IgD-negative memory B cell (primary cell): Measurements from ENCODE around the gene ZNF407. TPM values are rescaled to one million over a fixed set of nuclear protein-coding genes. Genes with fewer than 3 reads are reported as not detected.
A peak's percentile ranks its signal among the peaks of the same experiment; 100 is the strongest.

Source experiments
- H3K27ac Mint-ChIP-seq, 3 donors: one replicate each; pipeline ENCODE4 v1.8.0; 2020 to 2022; ENCODE audit warnings: mild to moderate bottlenecking in 3 of 3, mixed read lengths in 3 of 3, moderate library complexity in 1 of 3
- H3K27me3 Mint-ChIP-seq: one replicate; pipeline ENCODE4 v1.8.0; 2021; ENCODE audit warnings: mixed read lengths
- H3K36me3 Mint-ChIP-seq: one replicate; pipeline ENCODE4 v1.8.0; 2020; ENCODE audit warnings: mild to moderate bottlenecking, mixed read lengths
- H3K4me1 Mint-ChIP-seq, 3 donors: one replicate each; pipeline ENCODE4 v1.8.0; 2020 to 2022; ENCODE audit warnings: mixed read lengths in 3 of 3, mild to moderate bottlenecking in 1 of 3
- H3K4me3 Mint-ChIP-seq, 4 donors: one replicate each; pipeline ENCODE4 v1.8.0; 2020 to 2022; ENCODE audit warnings: mild to moderate bottlenecking in 4 of 4, mixed read lengths in 4 of 4, moderate library complexity in 3 of 4
- H3K9me3 Mint-ChIP-seq, 3 donors: one replicate each; pipeline ENCODE4 v1.8.0; 2020 to 2021; ENCODE audit warnings: mixed read lengths in 3 of 3, mild to moderate bottlenecking in 1 of 3
- polyA plus RNA-seq: library from polyadenylated mRNA; unstranded; fragments of 300-500 nt; fragmentation: Illumina TruSeq; gene quantifications from one replicate; pipeline ENCODE4 v1.2.3, GENCODE V29; 2021

Gene ZNF407
- polyA plus RNA-seq, 1 donor from 2014 or later: 3.8 TPM

- Mint-ChIP-seq H3K27me3 (no peaks in the 10 kb centered on the region), H3K4me3 (peak overlapping the region in 2 of 4 donors; percentile 59 to 80), H3K4me1 (peaks cover 9 to 16% (median 12%) of the 10 kb centered on the region in 3 donors), H3K27ac (peak overlapping the region in 1 of 3 donors; percentile 78), H3K9me3 (no peaks in the 10 kb centered on the region), H3K36me3 (peaks cover 3% of the 10 kb centered on the region)
These were observed 344.7 kb downstream of the ZNF407 start for GRCh38 chr18:74942319-74942910.

GRCh38 chr18:74944676-74945075 lies 347.0 kb downstream of the ZNF407 start:
- Mint-ChIP-seq H3K4me3 (no peak overlapping the region), H3K4me1 (peaks cover 9 to 16% (median 12%) of the 10 kb centered on the region in 3 donors), H3K36me3 (peaks cover 5% of the 10 kb centered on the region), H3K27me3 (no peaks in the 10 kb centered on the region), H3K27ac (no peak overlapping the region), H3K9me3 (no peaks in the 10 kb centered on the region)

GRCh38 chr18:74945774-74946545 lies 348.3 kb downstream of the ZNF407 start:
- no peak overlapping the region for H3K27ac Mint-ChIP-seq
- peaks cover 9 to 25% (median 17%) of the 10 kb centered on the region in 3 donors for H3K4me1 Mint-ChIP-seq
- no peaks in the 10 kb centered on the region for H3K27me3 Mint-ChIP-seq
- H3K9me3 Mint-ChIP-seq: no peaks in the 10 kb centered on the region
- H3K36me3 Mint-ChIP-seq: peaks cover 5% of the 10 kb centered on the region
- no peak overlapping the region for H3K4me3 Mint-ChIP-seq

GRCh38 chr18:74946646-74947375 lies 349.1 kb downstream of the ZNF407 start:
- Mint-ChIP-seq H3K27ac (no peak overlapping the region), H3K27me3 (no peaks in the 10 kb centered on the region), H3K4me3 (no peak overlapping the region)

GRCh38 chr18:74947417-74947816 lies 349.7 kb downstream of the ZNF407 start:
- no peak overlapping the region for H3K4me3 Mint-ChIP-seq
- no peaks in the 10 kb centered on the region for H3K27me3 Mint-ChIP-seq
- no peaks in the 10 kb centered on the region for H3K9me3 Mint-ChIP-seq
- H3K36me3 Mint-ChIP-seq: peaks cover 11% of the 10 kb centered on the region
- H3K4me1 Mint-ChIP-seq: peaks cover 8 to 18% (median 12%) of the 10 kb centered on the region in 3 donors
- H3K27ac Mint-ChIP-seq: no peak overlapping the region

More at GRCh38 chr18:74946646-74947375, 349.1 kb downstream of the ZNF407 start:
- peaks cover 5% of the 10 kb centered on the region for H3K36me3 Mint-ChIP-seq
- peaks cover 12 to 24% (median 18%) of the 10 kb centered on the region in 3 donors for H3K4me1 Mint-ChIP-seq
- no peaks in the 10 kb centered on the region for H3K9me3 Mint-ChIP-seq

GRCh38 chr18:74947875-74948274 lies 350.2 kb downstream of the ZNF407 start:
- no peaks in the 10 kb centered on the region for H3K9me3 Mint-ChIP-seq
- H3K27me3 Mint-ChIP-seq: no peaks in the 10 kb centered on the region
- no peak overlapping the region for H3K27ac Mint-ChIP-seq
- H3K36me3 Mint-ChIP-seq: peaks cover 14% of the 10 kb centered on the region
- no peak overlapping the region for H3K4me3 Mint-ChIP-seq
- peaks cover 5 to 16% (median 9%) of the 10 kb centered on the region in 3 donors for H3K4me1 Mint-ChIP-seq

GRCh38 chr18:74949611-74950010 lies 351.9 kb downstream of the ZNF407 start:
- Mint-ChIP-seq H3K27ac (peak overlapping the region in 1 of 3 donors; percentile 27), H3K36me3 (peaks cover 15% of the 10 kb centered on the region), H3K9me3 (no peaks in the 10 kb centered on the region), H3K4me3 (no peak overlapping the region), H3K4me1 (peaks cover 3 to 14% (median 9%) of the 10 kb centered on the region in 3 donors), H3K27me3 (no peaks in the 10 kb centered on the region)

- H3K27ac Mint-ChIP-seq: no peak overlapping the region
- H3K4me3 Mint-ChIP-seq: no peak overlapping the region
These were observed 352.8 kb downstream of the ZNF407 start for GRCh38 chr18:74950479-74950878.

GRCh38 chr18:74951165-74951760 lies 353.6 kb downstream of the ZNF407 start:
- Mint-ChIP-seq H3K27me3 (no peaks in the 10 kb centered on the region), H3K27ac (no peak overlapping the region), H3K4me1 (peaks cover 3 to 14% (median 9%) of the 10 kb centered on the region in 3 donors), H3K4me3 (no peak overlapping the region), H3K9me3 (no peaks in the 10 kb centered on the region), H3K36me3 (peaks cover 13% of the 10 kb centered on the region)

More at GRCh38 chr18:74950479-74950878, 352.8 kb downstream of the ZNF407 start:
- Mint-ChIP-seq H3K9me3 (no peaks in the 10 kb centered on the region), H3K4me1 (peaks cover 3 to 14% (median 9%) of the 10 kb centered on the region in 3 donors), H3K36me3 (peaks cover 13% of the 10 kb centered on the region), H3K27me3 (no peaks in the 10 kb centered on the region)

GRCh38 chr18:74957588-74958224 lies 360.0 kb downstream of the ZNF407 start:
- Mint-ChIP-seq H3K9me3 (no peaks in the 10 kb centered on the region), H3K27ac (no peak overlapping the region), H3K4me3 (no peak overlapping the region), H3K36me3 (peaks cover 8% of the 10 kb centered on the region), H3K27me3 (no peaks in the 10 kb centered on the region), H3K4me1 (peaks cover 0 to 2% (median 0%) of the 10 kb centered on the region in 3 donors)

- peaks cover 5% of the 10 kb centered on the region for H3K36me3 Mint-ChIP-seq
- no peaks in the 10 kb centered on the region for H3K27me3 Mint-ChIP-seq
- H3K4me1 Mint-ChIP-seq: peaks cover 0 to 2% (median 0%) of the 10 kb centered on the region in 3 donors
- H3K9me3 Mint-ChIP-seq: no peaks in the 10 kb centered on the region
- H3K4me3 Mint-ChIP-seq: no peak overlapping the region
- H3K27ac Mint-ChIP-seq: no peak overlapping the region
These were observed 361.5 kb downstream of the ZNF407 start for GRCh38 chr18:74959216-74959615.

- Mint-ChIP-seq H3K4me1 (peaks cover 0 to 2% (median 2%) of the 10 kb centered on the region in 3 donors), H3K4me3 (no peak overlapping the region), H3K27me3 (no peaks in the 10 kb centered on the region), H3K9me3 (peaks cover 0 to 15% (median 0%) of the 10 kb centered on the region in 3 donors), H3K36me3 (peaks cover 17% of the 10 kb centered on the region), H3K27ac (peak overlapping the region in 1 of 3 donors; percentile 20)
These were observed 363.9 kb downstream of the ZNF407 start for GRCh38 chr18:74961596-74961995.

- no peak overlapping the region for H3K4me3 Mint-ChIP-seq
- peaks cover 18% of the 10 kb centered on the region for H3K36me3 Mint-ChIP-seq
- peaks cover 0 to 15% (median 0%) of the 10 kb centered on the region in 3 donors for H3K9me3 Mint-ChIP-seq
- no peaks in the 10 kb centered on the region for H3K27me3 Mint-ChIP-seq
- no peak overlapping the region for H3K27ac Mint-ChIP-seq
- H3K4me1 Mint-ChIP-seq: peaks cover 0 to 3% (median 2%) of the 10 kb centered on the region in 3 donors
These were observed 366.3 kb downstream of the ZNF407 start for GRCh38 chr18:74963820-74964446.

GRCh38 chr18:74965682-74966081 lies 368.0 kb downstream of the ZNF407 start:
- Mint-ChIP-seq H3K27ac (no peak overlapping the region), H3K4me1 (peaks cover 0 to 3% (median 2%) of the 10 kb centered on the region in 3 donors), H3K9me3 (peaks cover 0 to 15% (median 0%) of the 10 kb centered on the region in 3 donors), H3K4me3 (no peak overlapping the region), H3K27me3 (no peaks in the 10 kb centered on the region), H3K36me3 (peaks cover 16% of the 10 kb centered on the region)
